CD4-positive, alpha-beta T cell treated with Interleukin-2 at 100 ng/mL for 4 hours (primary cell): Measurements from ENCODE around the gene SEBOX.

ENCODE experiments used
- DNase-seq: peaks from one replicate; pipeline ENCODE4 v3.0.0-alpha.2; 2020; ENCODE audit warnings: low spot score

Gene SEBOX

DNA sequence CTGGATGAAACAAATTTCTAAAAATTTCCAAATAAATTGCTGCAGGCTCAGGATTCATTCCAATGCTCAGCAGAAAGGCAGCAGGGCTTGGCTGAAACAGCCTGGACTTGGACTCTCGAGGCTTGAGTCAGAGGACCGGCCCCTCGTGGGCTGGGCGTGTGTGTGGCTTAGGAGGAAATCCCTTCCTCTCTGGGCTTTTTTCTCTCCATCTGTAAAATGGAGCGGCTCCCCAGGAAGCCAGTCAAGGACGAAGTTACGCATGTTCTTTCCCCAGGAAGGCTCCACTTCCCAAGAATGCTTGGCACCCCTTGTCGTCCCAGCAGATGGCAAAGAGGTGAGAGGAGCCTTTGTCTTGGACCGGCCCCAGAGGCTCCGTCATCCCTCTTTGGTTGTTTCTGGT is 27.5 kb upstream of the SEBOX start:
- DNase-seq, result no peak

GRCh38 chr17:28391401-28391800 is 26.4 kb upstream of the SEBOX start:
- DNase-seq, result no peak

DNA sequence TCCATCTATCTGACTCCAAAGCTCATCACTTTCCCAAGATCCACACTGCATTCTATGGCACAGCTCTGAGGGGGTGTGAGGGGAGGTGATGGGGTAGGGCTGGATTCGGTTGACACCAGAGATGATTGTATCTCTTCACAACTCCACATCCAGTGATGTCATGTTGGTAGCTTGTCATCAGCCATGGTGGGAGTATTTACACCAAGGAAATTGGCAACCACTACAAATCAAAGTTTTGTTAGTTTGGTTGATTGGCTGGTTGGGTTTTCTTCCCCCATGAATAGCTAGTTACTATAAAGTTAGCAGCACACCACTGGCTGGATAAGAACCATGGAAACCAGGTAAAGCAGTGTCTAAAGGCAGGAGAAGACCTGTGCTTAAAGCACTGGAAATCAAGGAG is 26.0 kb upstream of the SEBOX start:
- no peak for DNase-seq

GRCh38 chr17:28390563-28390962 is 25.6 kb upstream of the SEBOX start:
- DNase-seq, result no peak

GRCh38 chr17:28390141-28390540 is 25.1 kb upstream of the SEBOX start:
- DNase-seq, result no peak

- DNase-seq, result no peak
These were observed 23.1 kb upstream of the SEBOX start for GRCh38 chr17:28388106-28388505.

DNA sequence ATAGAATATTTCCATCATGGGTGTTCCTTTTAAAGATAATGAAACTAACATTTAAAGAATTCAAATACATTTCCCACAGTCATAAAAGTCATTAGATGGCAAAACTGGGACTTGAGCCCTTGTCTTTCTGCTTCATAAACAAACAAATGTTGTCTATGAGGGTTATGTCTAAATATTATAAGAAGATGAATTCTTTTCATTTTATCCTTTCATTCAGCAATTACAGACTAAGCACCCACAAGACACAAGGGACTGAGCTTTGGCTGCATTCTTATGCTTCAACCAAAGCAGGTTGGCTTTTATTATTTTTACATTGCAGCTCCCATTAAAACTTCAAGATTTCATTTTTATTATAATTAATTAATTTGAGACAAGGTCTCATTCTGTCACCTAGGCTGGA is 21.4 kb upstream of the SEBOX start:
- no peak for DNase-seq

DNA sequence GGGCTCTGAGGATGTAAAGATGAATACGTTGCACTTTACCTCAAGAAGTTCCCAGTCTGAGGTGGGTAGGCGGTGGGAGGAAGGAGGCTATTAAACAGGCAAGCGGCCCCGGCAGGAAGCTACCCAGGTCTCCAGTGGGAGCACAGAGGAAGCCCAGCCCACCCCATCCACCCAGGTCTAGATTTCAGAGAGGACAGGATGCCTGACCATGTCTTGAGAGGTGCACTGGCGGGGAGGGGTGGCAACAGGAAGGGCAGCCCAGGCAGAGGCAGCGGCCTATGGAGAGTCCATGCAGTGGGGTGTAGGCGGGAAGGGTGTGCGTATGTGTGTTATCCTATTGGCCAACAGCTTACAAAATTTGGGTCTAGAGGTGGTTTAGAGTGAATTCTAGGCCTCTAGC is 20.4 kb upstream of the SEBOX start:
- no peak for DNase-seq

DNA sequence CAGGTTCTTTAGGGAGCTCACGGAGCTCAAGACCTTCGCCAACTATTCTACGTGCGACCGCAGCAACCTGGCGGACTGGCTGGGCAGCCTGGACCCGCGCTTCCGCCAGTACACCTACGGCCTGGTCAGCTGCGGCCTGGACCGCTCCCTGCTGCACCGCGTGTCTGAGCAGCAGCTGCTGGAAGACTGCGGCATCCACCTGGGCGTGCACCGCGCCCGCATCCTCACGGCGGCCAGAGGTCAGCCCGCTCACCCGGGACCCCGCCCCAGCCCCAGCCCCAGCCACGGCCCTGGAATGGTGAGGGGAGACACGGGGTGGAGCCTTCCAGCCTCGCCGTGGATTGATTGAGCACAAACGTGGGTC is 20.0 kb upstream of the SEBOX start:
- no peak for DNase-seq

- peak; percentile 58 for DNase-seq
These were observed 19.5 kb upstream of the SEBOX start for GRCh38 chr17:28384281-28385036.

GRCh38 chr17:28381141-28381825 is 16.3 kb upstream of the SEBOX start:
- DNase-seq, result no peak

DNA sequence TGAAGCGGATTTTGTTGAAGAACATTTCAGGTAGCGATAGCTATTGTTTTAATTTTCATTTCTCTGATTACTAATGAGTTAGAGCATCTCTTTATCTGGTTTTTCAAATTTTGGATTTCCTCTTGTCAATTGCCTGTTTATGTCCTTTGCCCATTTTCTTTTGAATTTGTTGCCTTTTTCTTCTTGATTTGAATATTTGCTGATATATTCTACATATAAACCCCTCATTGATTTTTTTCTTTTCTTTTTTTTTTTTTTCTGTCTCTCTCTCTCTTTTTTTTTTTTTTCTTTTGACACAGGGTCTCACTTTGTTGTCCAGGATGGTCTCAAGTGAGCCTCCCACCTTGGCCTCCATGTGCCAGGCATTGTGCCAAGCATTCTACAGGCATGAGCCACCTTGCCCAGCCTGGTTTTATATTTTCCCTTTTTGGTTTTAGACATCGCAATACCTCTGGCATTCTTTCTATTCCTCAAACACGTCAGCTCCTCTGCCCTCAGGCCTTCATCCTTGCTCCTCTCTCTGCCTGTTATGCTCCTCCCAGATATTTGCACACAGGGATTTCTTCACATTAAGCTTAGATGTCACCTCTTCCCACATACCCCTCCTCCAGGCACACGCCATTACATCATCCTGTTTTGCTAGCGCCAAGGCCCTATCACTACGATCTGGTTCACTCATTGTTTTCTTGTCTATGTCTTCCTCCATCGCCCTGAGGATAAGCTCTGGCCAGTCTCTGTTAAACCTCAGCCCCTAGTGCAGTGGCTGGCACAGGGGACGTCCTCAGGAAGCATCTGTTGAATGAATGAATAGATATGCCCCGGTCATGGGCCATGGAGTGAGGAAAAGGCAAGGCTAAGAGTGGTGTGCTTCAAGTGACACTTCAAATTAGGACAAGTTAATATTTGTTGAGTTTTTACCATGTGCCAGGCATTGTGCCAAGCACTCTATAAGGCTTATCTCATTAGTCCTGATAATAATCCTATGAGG is 15.1 kb upstream of the SEBOX start:
- no peak for DNase-seq

GRCh38 chr17:28372945-28373274 is 7.9 kb upstream of the SEBOX start:
- DNase-seq, result no peak

DNA sequence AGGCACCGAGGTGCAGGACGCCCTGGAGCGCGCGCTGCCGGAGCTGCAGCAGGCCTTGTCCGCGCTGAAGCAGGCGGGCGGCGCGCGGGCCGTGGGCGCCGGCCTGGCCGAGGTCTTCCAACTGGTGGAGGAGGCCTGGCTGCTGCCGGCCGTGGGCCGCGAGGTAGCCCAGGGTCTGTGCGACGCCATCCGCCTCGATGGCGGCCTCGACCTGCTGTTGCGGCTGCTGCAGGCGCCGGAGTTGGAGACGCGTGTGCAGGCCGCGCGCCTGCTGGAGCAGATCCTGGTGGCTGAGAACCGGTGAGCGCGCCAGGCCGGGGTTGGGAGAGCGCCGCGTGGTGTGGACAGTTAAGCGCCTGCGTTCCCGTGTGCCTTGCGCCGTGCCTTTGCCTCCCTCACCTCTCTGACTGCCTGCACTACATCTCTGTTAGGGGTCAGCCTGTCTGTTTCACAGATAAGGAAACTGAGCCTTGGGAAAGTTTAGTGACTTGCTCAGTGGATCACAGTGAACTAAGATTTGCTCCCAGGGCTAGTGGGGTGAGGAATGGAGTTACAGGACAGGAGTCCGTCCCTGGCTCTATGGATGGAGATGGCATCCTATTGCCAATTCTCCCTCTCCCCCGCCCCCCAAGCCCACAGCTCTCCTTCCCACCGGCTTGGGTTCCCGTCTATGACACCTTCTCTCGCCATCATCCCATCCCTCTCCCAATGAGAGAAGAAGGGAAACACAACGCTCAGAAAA is 7.4 kb upstream of the SEBOX start:
- no peak for DNase-seq

DNA sequence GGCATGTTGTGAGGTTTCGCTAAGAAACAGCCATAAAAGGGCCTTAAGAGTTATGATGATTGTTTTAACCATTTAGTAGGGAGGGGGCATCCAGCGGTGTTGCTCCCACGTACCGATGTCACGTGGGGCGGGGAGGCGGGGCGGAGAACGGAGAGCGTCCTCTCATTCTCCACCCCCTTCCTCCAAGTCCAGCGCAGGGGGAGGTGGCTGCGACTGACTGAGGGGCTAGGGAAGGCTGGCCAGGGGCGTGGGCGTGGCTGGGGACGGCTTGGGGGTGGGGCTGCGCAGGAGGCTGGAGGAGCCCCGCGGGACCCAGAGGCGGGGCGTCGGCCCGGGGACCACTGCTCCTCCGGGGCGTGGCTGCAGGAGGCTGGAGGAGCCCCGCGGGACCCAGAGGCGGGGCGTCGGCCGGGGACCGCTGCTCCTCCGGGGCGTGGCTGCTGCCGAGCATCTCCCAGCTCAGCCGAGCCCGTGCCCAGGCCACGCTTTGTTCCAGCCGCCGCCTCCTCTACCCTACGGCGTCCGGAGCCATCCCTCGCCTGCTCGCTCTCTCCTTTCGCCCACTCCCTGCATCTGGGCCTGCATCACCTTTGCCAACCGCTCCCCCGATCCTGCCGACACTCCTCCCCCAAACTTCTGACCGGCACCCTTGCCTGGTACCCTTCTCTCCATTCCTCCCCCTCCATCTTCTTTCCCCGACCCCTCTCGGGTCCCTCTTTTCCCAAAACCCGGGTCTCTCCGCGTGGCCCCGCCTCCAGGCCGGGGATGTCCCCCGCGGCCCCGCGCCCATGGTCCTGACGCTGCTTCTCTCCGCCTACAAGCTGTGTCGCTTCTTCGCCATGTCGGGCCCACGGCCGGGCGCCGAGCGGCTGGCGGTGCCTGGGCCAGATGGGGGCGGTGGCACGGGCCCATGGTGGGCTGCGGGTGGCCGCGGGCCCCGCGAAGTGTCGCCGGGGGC is 6.5 kb upstream of the SEBOX start, which contains the start of gene SARM1:
SARM1 (plus strand) TSS at position 450 of the 958 bp plus-strand sequence; CDS start at position 789, 339 bp downstream.
- DNase-seq, result peak; percentile 91

GRCh38 chr17:28370744-28371103 is 5.7 kb upstream of the SEBOX start:
- DNase-seq, result no peak

GRCh38 chr17:28370035-28370743 is 5.2 kb upstream of the SEBOX start, which contains the start of gene VTN:
Gene VTN, minus strand, starts transcription at chr17:28370307. Its CDS starts 104 bp downstream, at chr17:28370203.
- no peak for DNase-seq

DNA sequence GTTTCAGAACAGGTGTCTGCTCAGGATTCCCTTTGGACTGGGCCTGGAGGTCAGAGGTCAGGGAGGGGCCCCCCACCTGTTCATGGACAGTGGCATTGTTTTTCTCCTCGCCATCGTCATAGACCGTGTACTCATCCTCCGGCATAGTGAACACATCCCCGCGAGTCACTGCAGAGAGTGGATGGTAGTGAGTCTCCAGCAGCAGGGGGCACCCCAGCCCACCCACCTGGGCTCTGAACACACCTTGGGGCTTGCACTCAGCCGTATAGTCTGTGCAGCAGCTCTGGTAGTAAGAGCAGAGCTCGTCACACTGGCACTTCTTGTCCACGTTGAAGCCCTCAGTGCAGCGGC is 4.7 kb upstream of the SEBOX start:
- DNase-seq, result no peak

- DNase-seq, result no peak
These were observed 4.1 kb upstream of the SEBOX start for GRCh38 chr17:28368915-28369683.
